Vagina (tissue), 2 donors: Measurements from ENCODE around the gene TK2. TPM values are rescaled to one million over a fixed set of nuclear protein-coding genes. Genes with fewer than 3 reads are reported as not detected.
"Not testable (repeated sequence)": the region's sequence is repeated elsewhere in the genome, so short reads cannot be mapped to it uniquely, and the experiment has no call there.

Source experiments
- DNase-seq, 2 donors: peaks; one replicate each; pipeline ENCODE4 v3.0.0-alpha.2; 2017; ENCODE audit errors: extremely low spot score in 2 of 2
- H3K27ac ChIP-seq: fragments of 200-600 bp; sonication (generic); one replicate; pipeline ENCODE4 v1.5.1; 2019
- H3K27me3 ChIP-seq: fragments of 200-600 bp; sonication (generic); one replicate; pipeline ENCODE4 v1.5.1; 2019
- H3K36me3 ChIP-seq, 2 donors: fragments of 200-600 bp; sonication (generic); one replicate each; pipeline ENCODE4 v1.5.1; 2017 to 2019
- H3K4me1 ChIP-seq: fragments of 200-600 bp; sonication (generic); one replicate; pipeline ENCODE4 v1.5.1; 2019
- H3K4me3 ChIP-seq, 2 donors: fragments of 200-600 bp; sonication (generic); 1 replicate in 1 of 2; 2 replicates in 1 of 2; pipeline ENCODE4 v1.5.1; 2016 to 2019
- H3K9me3 ChIP-seq: fragments of 200-600 bp; sonication (generic); one replicate; pipeline ENCODE4 v1.5.1; 2019
- CTCF ChIP-seq, 3 experiments: fragments of 450-650 bp in 2 of 3; fragments of 200-600 bp in 1 of 3; sonication (generic) in 1 of 3; IDR thresholded peaks; one replicate each; pipeline ENCODE4 v1.5.1; 2017 to 2019; ENCODE audit warnings: antibody characterized with exemption in 3 of 3, mild to moderate bottlenecking in 2 of 3, moderate library complexity in 2 of 3
- POLR2A ChIP-seq, 2 donors: fragments of 450-650 bp; IDR thresholded peaks; one replicate each; pipeline ENCODE4 v1.6.1; 2017; ENCODE audit warnings: antibody characterized with exemption in 2 of 2, mild to moderate bottlenecking in 2 of 2, moderate library complexity in 2 of 2
- POLR2AphosphoS5 ChIP-seq, 2 donors: sonication (generic); formaldehyde crosslinking; IDR thresholded peaks; one replicate each; pipeline ENCODE4 v1.9.0; 2017; ENCODE audit warnings: antibody characterized with exemption in 2 of 2, mild to moderate bottlenecking in 2 of 2, low read depth in 1 of 2; ENCODE audit not compliant: insufficient read depth in 1 of 2
- intact Hi-C: fragments of 100-400 bp; cut with DNase I; formaldehyde crosslinking; loops from one replicate; pipeline ENCODE4 v1.15.1; 2023
- total RNA-seq: library from RNA; depleted of rRNA; stranded (reverse); fragments of >200 nt; gene quantifications from one replicate; pipeline ENCODE4 v1.2.3, GENCODE V29; 2016

The TK2 gene
- total RNA-seq, 1 donor from 2014 or later = 43.2 TPM

GRCh38 chr16:66515596-66516508 is 34.1 kb downstream of the TK2 start:
- H3K4me3 ChIP-seq = no peak overlapping the region
- H3K4me1 ChIP-seq = peaks cover 59% of the 10 kb centered on the region
- H3K27ac ChIP-seq = peak overlapping the region; percentile 94
- H3K9me3 ChIP-seq = no peaks in the 10 kb centered on the region
- no peaks in the 10 kb centered on the region for H3K36me3 ChIP-seq
- intact Hi-C loops = no loop called here
- H3K27me3 ChIP-seq = no peaks in the 10 kb centered on the region
- TF ChIP-seq POLR2A (IDR thresholded peaks at IDR 0.05) (no peak), CTCF (IDR thresholded peaks at IDR 0.05) (no peak), POLR2AphosphoS5 (IDR thresholded peaks at IDR 0.05; ENCODE audit: insufficient read depth in 1 of 2, low read depth in 1 of 2) (no peak)
- no peak for DNase-seq

DNA sequence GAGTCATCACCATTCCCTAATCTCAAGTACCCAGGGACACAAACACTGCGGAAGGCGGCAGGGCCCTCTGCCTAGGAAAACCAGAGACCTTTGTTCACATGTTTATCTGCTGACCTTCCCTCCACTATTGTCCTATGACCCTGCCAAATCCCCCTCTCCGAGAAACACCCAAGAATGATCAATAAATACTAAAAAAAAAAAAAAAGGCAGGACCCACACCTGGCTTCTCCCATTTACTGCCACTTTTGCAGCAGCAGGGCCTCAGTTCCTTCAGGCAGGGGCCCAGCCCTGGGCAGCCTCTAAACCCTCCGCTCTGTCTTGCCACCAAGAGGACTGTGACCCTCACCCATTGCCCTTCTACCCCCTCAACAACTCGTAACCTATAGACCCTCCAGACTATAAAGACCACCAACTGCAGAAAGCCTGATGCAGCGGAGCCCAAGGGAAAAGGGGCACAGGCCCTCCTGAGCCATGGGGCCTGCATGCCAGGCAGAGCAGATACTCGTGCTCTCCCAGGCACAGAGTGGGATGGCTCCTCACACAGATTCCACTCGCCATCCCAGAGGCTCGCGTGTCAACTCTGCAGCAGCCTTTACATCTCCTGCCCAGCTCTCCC is 34.8 kb downstream of the TK2 start:
- DNase-seq, intact Hi-C loops: not testable (repeated sequence)
- peaks cover 65% of the 10 kb centered on the region for H3K4me1 ChIP-seq

DNA sequence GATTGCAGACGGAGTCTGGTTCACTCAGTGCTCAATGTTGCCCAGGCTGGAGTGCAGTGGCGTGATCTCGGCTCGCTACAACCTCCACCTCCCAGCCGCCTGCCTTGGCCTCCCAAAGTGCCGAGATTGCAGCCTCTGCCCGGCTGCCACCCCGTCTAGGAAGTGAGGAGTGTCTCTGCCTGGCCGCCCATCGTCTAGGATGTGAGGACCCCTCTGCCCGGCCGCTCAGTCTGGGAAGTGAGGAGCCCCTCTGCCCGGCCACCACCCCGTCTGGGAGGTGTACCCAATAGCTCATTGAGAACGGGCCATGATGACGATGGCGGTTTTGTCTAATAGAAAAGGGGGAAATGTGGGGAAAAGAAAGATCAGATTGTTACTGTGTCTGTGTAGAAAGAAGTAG is 35.5 kb downstream of the TK2 start:
- H3K4me3 ChIP-seq, H3K36me3 ChIP-seq, H3K9me3 ChIP-seq, H3K27ac ChIP-seq, intact Hi-C loops, DNase-seq, H3K27me3 ChIP-seq: not testable (repeated sequence)
- peaks cover 66% of the 10 kb centered on the region for H3K4me1 ChIP-seq

More for the DNA sequence above, 34.8 kb downstream of the TK2 start:
- H3K27ac ChIP-seq = peak overlapping the region; percentile 94
- not testable (repeated sequence) for H3K9me3 ChIP-seq, H3K36me3 ChIP-seq, H3K27me3 ChIP-seq, H3K4me3 ChIP-seq

DNA sequence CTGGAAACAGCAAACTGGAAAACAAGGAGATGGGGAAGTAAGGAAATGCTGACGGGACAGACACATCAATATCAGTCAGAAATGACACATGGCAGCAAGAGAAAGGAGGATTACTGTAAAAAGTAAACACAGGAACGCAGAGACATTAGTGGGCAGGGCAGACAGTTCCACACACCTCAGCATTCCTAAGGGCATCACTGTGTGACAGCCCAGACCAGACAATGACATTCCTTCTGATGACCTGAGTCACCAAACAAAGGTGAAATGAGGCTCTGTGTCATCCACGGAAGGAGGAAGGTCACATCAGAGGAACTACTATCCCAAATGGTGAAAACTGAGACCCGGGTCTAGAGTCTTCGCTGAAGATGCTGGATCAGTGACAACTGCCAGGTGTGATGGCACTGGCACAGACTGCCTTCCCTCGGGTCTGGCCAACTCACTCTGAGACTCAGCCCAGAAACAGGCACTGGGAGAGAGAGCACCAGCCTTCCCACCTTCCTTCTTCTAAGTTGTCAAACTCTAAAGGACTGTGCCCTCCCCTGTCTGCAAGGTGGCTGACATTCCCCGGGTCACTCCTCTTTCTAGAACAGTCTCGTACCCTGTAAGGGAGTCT is 36.7 kb downstream of the TK2 start:
- TF ChIP-seq POLR2AphosphoS5 (IDR thresholded peaks at IDR 0.05; ENCODE audit: insufficient read depth in 1 of 2, low read depth in 1 of 2) (no peak), CTCF (IDR thresholded peaks at IDR 0.05) (no peak), POLR2A (IDR thresholded peaks at IDR 0.05) (no peak)
- DNase-seq = no peak
- no peak overlapping the region for H3K27ac ChIP-seq
- H3K36me3 ChIP-seq = no peaks in the 10 kb centered on the region
- H3K4me3 ChIP-seq = no peak overlapping the region
- no peaks in the 10 kb centered on the region for H3K9me3 ChIP-seq
- no peaks in the 10 kb centered on the region for H3K27me3 ChIP-seq
- intact Hi-C loops = no loop called here
- H3K4me1 ChIP-seq = peaks cover 69% of the 10 kb centered on the region

GRCh38 chr16:66512272-66513110 is 37.4 kb downstream of the TK2 start:
- TF ChIP-seq POLR2A (IDR thresholded peaks at IDR 0.05) (no peak), CTCF (IDR thresholded peaks at IDR 0.05) (no peak), POLR2AphosphoS5 (IDR thresholded peaks at IDR 0.05; ENCODE audit: insufficient read depth in 1 of 2, low read depth in 1 of 2) (no peak)
- Histone ChIP-seq H3K27me3 (no peaks in the 10 kb centered on the region), H3K4me1 (peaks cover 67% of the 10 kb centered on the region), H3K27ac (peak overlapping the region; percentile 60), H3K36me3 (no peaks in the 10 kb centered on the region), H3K9me3 (no peaks in the 10 kb centered on the region), H3K4me3 (no peak overlapping the region)
- intact Hi-C loops = no loop called here
- no peak for DNase-seq
